Measurements from ENCODE around the gene ABTB2. TPM values are rescaled to one million over a fixed set of nuclear protein-coding genes. Genes with fewer than 3 reads are reported as not detected.

The ABTB2 gene
- polyA plus RNA-seq, 1 experiment, result 6.3 TPM

GRCh38 chr11:34348919-34349318, 8.9 kb downstream of the ABTB2 start:
- POLR2A ChIA-PET, result no interaction called here
- TF ChIP-seq CTCF (IDR thresholded peaks at IDR 0.05; ENCODE audit: insufficient read depth, low read depth, low read length), result no peak
- Histone ChIP-seq H3K36me3 (ENCODE audit: control insufficient read depth, insufficient read depth, low read length) (no peaks in the 10 kb centered on the region), H3K4me3 (ENCODE audit: low read depth, low read length) (no peak overlapping the region), H3K27me3 (ENCODE audit: control insufficient read depth, insufficient read depth, low read length) (no peaks in the 10 kb centered on the region)
- no peak for DNase-seq (ENCODE audit: low read depth)
- CTCF ChIA-PET, result interaction anchor here (0.8 to 8.5 kb wide), 4 partner anchors 9 to 174 kb away, joined by 3 to 45 read pairs (median 19); partner anchors contain the start of gene ABTB2

- no peak for TF ChIP-seq CTCF (IDR thresholded peaks at IDR 0.05; ENCODE audit: insufficient read depth, low read depth, low read length)
- ChIA-PET CTCF (interaction anchor here (0.6 to 8.5 kb wide), 5 partner anchors 9 to 173 kb away, joined by 3 to 45 read pairs (median 3); partner anchors contain the start of gene ABTB2), POLR2A (no interaction called here)
- Histone ChIP-seq H3K27me3 (ENCODE audit: control insufficient read depth, insufficient read depth, low read length) (no peaks in the 10 kb centered on the region), H3K4me3 (ENCODE audit: low read depth, low read length) (no peak overlapping the region), H3K36me3 (ENCODE audit: control insufficient read depth, insufficient read depth, low read length) (no peaks in the 10 kb centered on the region)
- no peak for DNase-seq (ENCODE audit: low read depth)
These were observed 9.7 kb downstream of the ABTB2 start for GRCh38 chr11:34348096-34348495.

GRCh38 chr11:34346551-34346950, 11.3 kb downstream of the ABTB2 start:
- no peak for TF ChIP-seq CTCF (IDR thresholded peaks at IDR 0.05; ENCODE audit: insufficient read depth, low read depth, low read length)
- POLR2A ChIA-PET, result no interaction called here
- Histone ChIP-seq H3K36me3 (ENCODE audit: control insufficient read depth, insufficient read depth, low read length) (no peaks in the 10 kb centered on the region), H3K4me3 (ENCODE audit: low read depth, low read length) (no peak overlapping the region), H3K27me3 (ENCODE audit: control insufficient read depth, insufficient read depth, low read length) (no peaks in the 10 kb centered on the region)
- DNase-seq (ENCODE audit: low read depth), result no peak
- CTCF ChIA-PET, result interaction anchor here (1.2 to 8.5 kb wide), 5 partner anchors 11 to 172 kb away, joined by 3 to 45 read pairs (median 12); partner anchors contain the start of gene ABTB2

GRCh38 chr11:34345991-34346480, 11.8 kb downstream of the ABTB2 start:
- ChIA-PET POLR2A (interaction anchor here (1.4 kb wide), 1 partner anchor 11 kb away, joined by 4 read pairs; the partner anchor contains the start of gene ABTB2), CTCF (interaction anchor here (0.6 to 8.5 kb wide), 7 partner anchors 11 to 171 kb away, joined by 3 to 45 read pairs (median 7); partner anchors contain the start of gene ABTB2)
- Histone ChIP-seq H3K36me3 (ENCODE audit: control insufficient read depth, insufficient read depth, low read length) (no peaks in the 10 kb centered on the region), H3K4me3 (ENCODE audit: low read depth, low read length) (no peak overlapping the region), H3K27me3 (ENCODE audit: control insufficient read depth, insufficient read depth, low read length) (no peaks in the 10 kb centered on the region)
- DNase-seq (ENCODE audit: low read depth), result no peak
- no peak for TF ChIP-seq CTCF (IDR thresholded peaks at IDR 0.05; ENCODE audit: insufficient read depth, low read depth, low read length)

GRCh38 chr11:34345540-34345876, 12.3 kb downstream of the ABTB2 start:
- DNase-seq (ENCODE audit: low read depth), result no peak
- H3K4me3 ChIP-seq (ENCODE audit: low read depth, low read length), result no peak overlapping the region
- no peak for TF ChIP-seq CTCF (IDR thresholded peaks at IDR 0.05; ENCODE audit: insufficient read depth, low read depth, low read length)
- ChIA-PET CTCF (interaction anchor here (0.6 to 8.5 kb wide), 7 partner anchors 12 to 171 kb away, joined by 3 to 45 read pairs (median 7); partner anchors contain the start of gene ABTB2), POLR2A (interaction anchor here (1.4 kb wide), 1 partner anchor 12 kb away, joined by 4 read pairs; the partner anchor contains the start of gene ABTB2)
- no peaks in the 10 kb centered on the region for H3K27me3 ChIP-seq (ENCODE audit: control insufficient read depth, insufficient read depth, low read length)
- no peaks in the 10 kb centered on the region for H3K36me3 ChIP-seq (ENCODE audit: control insufficient read depth, insufficient read depth, low read length)

Data from BJ (cell line).